Ovary (tissue), 9 donors: ENCODE results near the gene CXCL14. TPM values are rescaled to one million over a fixed set of nuclear protein-coding genes. Genes with fewer than 3 reads are reported as not detected.

ENCODE experiments used
- DNase-seq, 5 donors: peaks; one replicate each; pipeline ENCODE4 v3.0.0-alpha.2; 2019 to 2020
- H3K27ac ChIP-seq, 2 donors: fragments of 200-600 bp; one replicate each; pipeline versions ENCODE4 v1.5.1 to v1.8.0; 2019 to 2022
- H3K27me3 ChIP-seq: fragments of 200-600 bp; one replicate; pipeline ENCODE4 v1.8.0; 2022
- H3K36me3 ChIP-seq: fragments of 200-600 bp; sonication (generic); one replicate; pipeline ENCODE4 v1.5.1; 2019
- H3K4me1 ChIP-seq: one replicate; pipeline ENCODE4 v1.8.1; 2013; ENCODE audit warnings: mild to moderate bottlenecking, moderate library complexity; ENCODE audit not compliant: insufficient read depth
- H3K4me3 ChIP-seq: fragments of 200-600 bp; sonication (generic); one replicate; pipeline ENCODE4 v1.5.1; 2017
- H3K9me3 ChIP-seq, 2 donors: fragments of 200-600 bp in 1 of 2; sonication (generic) in 1 of 2; one replicate each; pipeline versions ENCODE4 v1.5.1 to v1.8.1; 2013 to 2019; ENCODE audit warnings: mild to moderate bottlenecking in 1 of 2, moderate library complexity in 1 of 2
- EP300 ChIP-seq: sonication (generic); formaldehyde crosslinking; IDR thresholded peaks from one replicate; pipeline ENCODE4 v1.6.1; 2017; ENCODE audit warnings: antibody characterized with exemption
- POLR2A ChIP-seq: fragments of 450-650 bp; IDR thresholded peaks from one replicate; pipeline ENCODE4 v1.6.1; 2017; ENCODE audit warnings: antibody characterized with exemption, mild to moderate bottlenecking, moderate library complexity
- WGBS, 3 donors: extraction: QIAGEN DNeasy Blood & Tissue Kit in 1 of 3; methylation state at CpG; one replicate each; pipeline versions ENCODE4 v1.1.5 to v1.1.7; 2013 to 2017; 5-methylcytosine and 5-hydroxymethylcytosine counted together
- intact Hi-C, 4 donors: fragments of 100-400 bp; cut with DNase I; formaldehyde crosslinking; loops; one replicate each; pipeline versions ENCODE4 v1.11.0 to v1.15.1; 2022 to 2023
- polyA plus RNA-seq, 2 donors: library from polyadenylated mRNA; stranded (reverse); fragments of 200-250 nt in 1 of 2; fragments of 350-450 nt in 1 of 2; fragmentation: Illumina TruSeq in 1 of 2; extraction: RNeasy Lipid Tissue Mini Kit (QIAGEN cat#74804) in 1 of 2; gene quantifications; one replicate each; pipeline ENCODE4 v1.2.3, GENCODE V29; 2013 to 2014
- total RNA-seq, 7 donors: library from RNA; depleted of rRNA in 2 of 7; stranded (reverse); fragments of >200 nt in 2 of 7; fragmentation: NEBNext Ultra II Directional in 3 of 7; extraction: Animal tissue kit (Norgen Biotek cat#: 25700) in 3 of 7; gene quantifications; one replicate each; pipeline versions ENCODE4 v1.1.0 to v1.2.4, GENCODE V29; 2016 to 2023
- TF ChIP-seq, protein P1 (sequence below), 3 donors: fragments of 450-650 bp in 2 of 3; fragments of 200-600 bp in 1 of 3; IDR thresholded peaks; one replicate each; pipeline versions ENCODE4 v1.5.1 to v1.8.0; 2016 to 2022; ENCODE audit warnings: antibody characterized with exemption in 3 of 3, mild to moderate bottlenecking in 1 of 3
- donor health status: DM: no; HTN: no; CAD: no; lungs with moderate emphysema.
- donor health status: DM: no; HTN: no; CAD: no.
- donor health status: Bipolar disorder and iron deficiency.
- donor health status: DM: yes; HTN: yes; CAD: no.
- donor health status: DM: no; HTN: no; CAD: no.
- donor health status: DM: yes; HTN: yes; CAD: no.

Gene CXCL14
- total and polyA plus RNA-seq, 9 donors = 0.10 to 23.3 (median 2.8) TPM

DNA sequence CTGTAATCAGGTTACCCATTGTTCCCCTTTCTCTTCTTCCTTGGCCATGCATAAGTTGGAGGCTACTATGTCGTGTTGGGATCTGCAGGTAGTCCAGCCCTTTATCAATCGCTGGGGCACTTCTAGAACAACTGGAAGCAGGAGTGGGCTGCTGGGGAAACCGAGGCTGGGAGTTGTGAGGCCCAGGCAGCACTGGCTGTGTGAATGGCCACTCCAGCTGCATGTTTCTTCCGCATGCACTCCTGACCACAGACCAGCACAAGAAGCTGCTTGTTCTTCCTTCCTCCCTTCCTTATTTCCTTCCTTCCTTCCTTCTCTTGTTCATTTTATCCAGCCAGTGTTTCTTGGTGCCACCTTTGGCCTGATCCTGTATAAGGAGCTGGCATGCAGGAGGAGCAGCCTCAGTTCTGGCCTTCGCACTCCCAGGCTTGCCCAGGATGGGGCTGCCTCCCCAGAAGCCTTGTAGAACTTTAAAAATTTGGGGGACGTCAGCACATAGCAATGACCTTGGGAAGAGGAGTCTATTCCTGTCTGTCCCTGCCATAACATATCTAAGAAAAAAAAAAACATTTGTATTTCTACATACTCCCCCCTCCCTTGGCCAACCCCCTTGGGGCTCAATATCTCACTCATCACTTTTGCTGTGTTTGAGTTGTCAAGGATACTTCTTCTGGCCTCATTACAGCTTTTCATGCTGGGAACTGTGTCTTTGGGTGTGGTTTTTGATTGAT is 20.8 kb upstream of the CXCL14 start:
- no peak overlapping the region for H3K4me3 ChIP-seq
- H3K27me3 ChIP-seq = no peaks in the 10 kb centered on the region
- DNase-seq = no peak
- no peaks in the 10 kb centered on the region for H3K36me3 ChIP-seq
- no peaks in the 10 kb centered on the region for H3K9me3 ChIP-seq
- no peak overlapping the region for H3K27ac ChIP-seq
- TF ChIP-seq POLR2A (no peak), EP300 (no peak)
- TF ChIP-seq, protein P1, sequence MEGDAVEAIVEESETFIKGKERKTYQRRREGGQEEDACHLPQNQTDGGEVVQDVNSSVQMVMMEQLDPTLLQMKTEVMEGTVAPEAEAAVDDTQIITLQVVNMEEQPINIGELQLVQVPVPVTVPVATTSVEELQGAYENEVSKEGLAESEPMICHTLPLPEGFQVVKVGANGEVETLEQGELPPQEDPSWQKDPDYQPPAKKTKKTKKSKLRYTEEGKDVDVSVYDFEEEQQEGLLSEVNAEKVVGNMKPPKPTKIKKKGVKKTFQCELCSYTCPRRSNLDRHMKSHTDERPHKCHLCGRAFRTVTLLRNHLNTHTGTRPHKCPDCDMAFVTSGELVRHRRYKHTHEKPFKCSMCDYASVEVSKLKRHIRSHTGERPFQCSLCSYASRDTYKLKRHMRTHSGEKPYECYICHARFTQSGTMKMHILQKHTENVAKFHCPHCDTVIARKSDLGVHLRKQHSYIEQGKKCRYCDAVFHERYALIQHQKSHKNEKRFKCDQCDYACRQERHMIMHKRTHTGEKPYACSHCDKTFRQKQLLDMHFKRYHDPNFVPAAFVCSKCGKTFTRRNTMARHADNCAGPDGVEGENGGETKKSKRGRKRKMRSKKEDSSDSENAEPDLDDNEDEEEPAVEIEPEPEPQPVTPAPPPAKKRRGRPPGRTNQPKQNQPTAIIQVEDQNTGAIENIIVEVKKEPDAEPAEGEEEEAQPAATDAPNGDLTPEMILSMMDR (IDR thresholded peaks at IDR 0.05) = no peak
- intact Hi-C loops = no loop called here
- no peaks in the 10 kb centered on the region for H3K4me1 ChIP-seq
- 71 to 77% (median 73%) methylated on average over 6 of the region's 6 CpGs for WGBS, 3 donors

DNA sequence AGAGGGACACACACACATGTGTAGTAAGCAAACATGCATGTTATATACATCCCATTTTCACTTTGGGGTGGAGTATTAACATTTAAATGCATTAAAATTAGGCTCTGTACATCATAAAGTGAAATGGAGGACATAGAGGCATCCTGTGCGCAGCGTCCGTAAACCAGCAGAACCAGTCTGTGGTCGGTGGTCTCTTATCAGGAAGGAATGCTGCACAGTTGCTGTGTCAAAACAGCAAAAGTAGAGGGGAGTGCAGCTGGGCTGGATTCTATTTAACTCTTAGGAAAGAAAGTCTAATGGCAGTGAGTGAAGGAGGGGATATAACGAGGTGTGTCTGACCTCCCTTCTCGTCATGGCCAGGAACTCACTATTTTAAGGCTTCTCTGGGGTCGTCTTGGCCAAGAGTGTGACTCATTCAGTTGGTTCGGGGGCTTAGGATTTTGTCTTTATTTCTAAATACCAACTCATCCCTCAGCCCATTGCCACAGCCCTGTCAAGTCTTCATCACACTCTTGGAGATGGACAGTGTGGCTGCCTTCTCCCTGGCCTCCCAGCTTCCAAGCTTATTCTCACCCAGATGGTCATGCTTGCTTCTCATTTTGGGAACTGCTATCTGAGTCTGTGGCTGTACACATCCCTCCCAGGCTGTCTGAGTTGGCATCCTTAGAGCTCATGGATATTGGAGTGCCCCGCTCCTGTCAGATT is 20.1 kb upstream of the CXCL14 start:
- Histone ChIP-seq H3K36me3 (no peaks in the 10 kb centered on the region), H3K9me3 (no peaks in the 10 kb centered on the region), H3K27me3 (no peaks in the 10 kb centered on the region), H3K4me1 (no peaks in the 10 kb centered on the region), H3K4me3 (no peak overlapping the region), H3K27ac (no peak overlapping the region)
- intact Hi-C loops = no loop called here
- DNase-seq = no peak
- 37 to 45% (median 40%) methylated on average over 9 of the region's 9 CpGs for WGBS, 3 donors
- TF ChIP-seq POLR2A (no peak), EP300 (no peak)
- TF ChIP-seq, protein P1 (IDR thresholded peaks at IDR 0.05) = no peak

GRCh38 chr5:135596788-135597187 is 18.0 kb upstream of the CXCL14 start:
- H3K9me3 ChIP-seq = no peaks in the 10 kb centered on the region
- H3K4me1 ChIP-seq = no peaks in the 10 kb centered on the region
- H3K27ac ChIP-seq = no peak overlapping the region
- no peak for DNase-seq
- intact Hi-C loops = no loop called here
- no peaks in the 10 kb centered on the region for H3K27me3 ChIP-seq
- 66 to 78% (median 70%) methylated on average over 3 of the region's 3 CpGs for WGBS, 3 donors
- TF ChIP-seq, protein P1 (IDR thresholded peaks at IDR 0.05) = no peak
- no peak for TF ChIP-seq EP300
- TF ChIP-seq POLR2A = no peak
- no peak overlapping the region for H3K4me3 ChIP-seq
- H3K36me3 ChIP-seq = no peaks in the 10 kb centered on the region

- 89 to 91% (median 89%) methylated on average over 5 of the region's 5 CpGs for whole genome bisulfite sequencing, 3 donors
- H3K36me3 ChIP-seq = no peaks in the 10 kb centered on the region
- intact Hi-C loops = no loop called here
Measured at GRCh38 chr5:135596157-135596763, 17.5 kb upstream of the CXCL14 start.

More at GRCh38 chr5:135596157-135596763, 17.5 kb upstream of the CXCL14 start:
- Histone ChIP-seq H3K9me3 (no peaks in the 10 kb centered on the region), H3K27ac (no peak overlapping the region), H3K27me3 (no peaks in the 10 kb centered on the region), H3K4me1 (no peaks in the 10 kb centered on the region), H3K4me3 (no peak overlapping the region)
- TF ChIP-seq, protein P1 (IDR thresholded peaks at IDR 0.05) = no peak
- no peak for TF ChIP-seq EP300
- TF ChIP-seq POLR2A = no peak
- DNase-seq = no peak
